ENCODE data around the gene WDR48. TPM values are rescaled to one million over a fixed set of nuclear protein-coding genes. Genes with fewer than 3 reads are reported as not detected.

Gene WDR48
- total RNA-seq, 1 donor from 2014 or later, result 58.9 TPM

GRCh38 chr3:39063143-39063542 lies 11.3 kb downstream of the WDR48 start:
- no peak for TF ChIP-seq CTCF (IDR thresholded peaks at IDR 0.05; ENCODE audit: unreplicated experiment)
- Mint-ChIP-seq H3K27me3 (ENCODE audit: low read depth) (no peaks in the 10 kb centered on the region), H3K36me3 (peaks cover 13% of the 10 kb centered on the region), H3K27ac (no peak overlapping the region), H3K4me1 (no peaks in the 10 kb centered on the region), H3K9me3 (peaks cover 7% of the 10 kb centered on the region), H3K4me3 (no peak overlapping the region)
- no peak for DNase-seq (ENCODE audit: low spot score in 2 of 2, unreplicated experiment in 2 of 2)

GRCh38 chr3:39064646-39065045 lies 12.8 kb downstream of the WDR48 start:
- Mint-ChIP-seq H3K27ac (no peak overlapping the region), H3K9me3 (peaks cover 7% of the 10 kb centered on the region), H3K27me3 (ENCODE audit: low read depth) (no peaks in the 10 kb centered on the region), H3K4me1 (no peaks in the 10 kb centered on the region), H3K4me3 (no peak overlapping the region), H3K36me3 (peaks cover 10% of the 10 kb centered on the region)
- DNase-seq (ENCODE audit: low spot score in 2 of 2, unreplicated experiment in 2 of 2), result no peak
- no peak for TF ChIP-seq CTCF (IDR thresholded peaks at IDR 0.05; ENCODE audit: unreplicated experiment)

- TF ChIP-seq CTCF (IDR thresholded peaks at IDR 0.05; ENCODE audit: unreplicated experiment), result no peak
- Mint-ChIP-seq H3K27ac (no peak overlapping the region), H3K9me3 (peaks cover 3% of the 10 kb centered on the region), H3K4me3 (no peak overlapping the region), H3K27me3 (ENCODE audit: low read depth) (no peaks in the 10 kb centered on the region), H3K36me3 (peaks cover 14% of the 10 kb centered on the region), H3K4me1 (no peaks in the 10 kb centered on the region)
- DNase-seq (ENCODE audit: low spot score in 2 of 2, unreplicated experiment in 2 of 2), result no peak
Observed at GRCh38 chr3:39065197-39065596, 13.4 kb downstream of the WDR48 start.

- Mint-ChIP-seq H3K9me3 (no peaks in the 10 kb centered on the region), H3K36me3 (peaks cover 25% of the 10 kb centered on the region), H3K4me3 (no peak overlapping the region), H3K27me3 (ENCODE audit: low read depth) (no peaks in the 10 kb centered on the region), H3K4me1 (no peaks in the 10 kb centered on the region), H3K27ac (no peak overlapping the region)
- DNase-seq (ENCODE audit: low spot score in 2 of 2, unreplicated experiment in 2 of 2), result no peak
- TF ChIP-seq CTCF (IDR thresholded peaks at IDR 0.05; ENCODE audit: unreplicated experiment), result no peak
Observed at GRCh38 chr3:39067286-39067685, 15.5 kb downstream of the WDR48 start.

GRCh38 chr3:39068556-39068955 lies 16.7 kb downstream of the WDR48 start:
- TF ChIP-seq CTCF (IDR thresholded peaks at IDR 0.05; ENCODE audit: unreplicated experiment), result no peak
- no peak overlapping the region for H3K4me3 Mint-ChIP-seq
- DNase-seq (ENCODE audit: low spot score in 2 of 2, unreplicated experiment in 2 of 2), result no peak
- H3K36me3 Mint-ChIP-seq, result peaks cover 37% of the 10 kb centered on the region
- no peaks in the 10 kb centered on the region for H3K9me3 Mint-ChIP-seq
- H3K4me1 Mint-ChIP-seq, result no peaks in the 10 kb centered on the region
- no peak overlapping the region for H3K27ac Mint-ChIP-seq
- H3K27me3 Mint-ChIP-seq (ENCODE audit: low read depth), result no peaks in the 10 kb centered on the region

GRCh38 chr3:39075910-39076309 lies 24.1 kb downstream of the WDR48 start:
- DNase-seq (ENCODE audit: low spot score in 2 of 2, unreplicated experiment in 2 of 2), result no peak
- no peaks in the 10 kb centered on the region for H3K9me3 Mint-ChIP-seq
- no peaks in the 10 kb centered on the region for H3K27me3 Mint-ChIP-seq (ENCODE audit: low read depth)
- no peak overlapping the region for H3K4me3 Mint-ChIP-seq
- no peak overlapping the region for H3K27ac Mint-ChIP-seq
- no peaks in the 10 kb centered on the region for H3K4me1 Mint-ChIP-seq
- no peak for TF ChIP-seq CTCF (IDR thresholded peaks at IDR 0.05; ENCODE audit: unreplicated experiment)
- peaks cover 65% of the 10 kb centered on the region for H3K36me3 Mint-ChIP-seq
